Osteoblast (primary cell): Measurements from ENCODE around the gene NINL. TPM values are rescaled to one million over a fixed set of nuclear protein-coding genes. Genes with fewer than 3 reads are reported as not detected.
A peak's percentile ranks its signal among the peaks of the same experiment; 100 is the strongest.
"Not testable (repeated sequence)": the region's sequence is repeated elsewhere in the genome, so short reads cannot be mapped to it uniquely, and the experiment has no call there.

Source experiments
- DNase-seq: peaks from one replicate; pipeline ENCODE4 v3.0.0; 2011; ENCODE audit warnings: low spot score, mixed read lengths; ENCODE audit not compliant: insufficient read length; ENCODE audit errors: missing footprints
- H2AFZ ChIP-seq: 2 replicates; pipeline ENCODE4 v1.6.0; 2011; ENCODE audit warnings: mild to moderate bottlenecking, low read length
- H3K27ac ChIP-seq: 2 replicates; pipeline ENCODE4 v1.5.1; 2011; ENCODE audit warnings: mild to moderate bottlenecking, low read depth, low read length, moderate library complexity
- H3K27me3 ChIP-seq: 2 replicates; pipeline ENCODE4 v1.6.0; 2012; ENCODE audit warnings: mild to moderate bottlenecking, control low read depth, inconsistent platforms, low read length, moderate library complexity; ENCODE audit not compliant: insufficient read depth
- H3K36me3 ChIP-seq: 2 replicates; pipeline ENCODE4 v1.5.1; 2011; ENCODE audit warnings: mild to moderate bottlenecking, low read length, control low read depth, moderate library complexity; ENCODE audit not compliant: insufficient read depth
- H3K4me1 ChIP-seq: 2 replicates; pipeline ENCODE4 v1.5.1; 2011; ENCODE audit warnings: mild to moderate bottlenecking, low read length, control low read depth, moderate library complexity; ENCODE audit not compliant: insufficient read depth
- H3K4me2 ChIP-seq: 2 replicates; pipeline ENCODE4 v1.6.0; 2011; ENCODE audit warnings: mild to moderate bottlenecking, low read length; ENCODE audit not compliant: insufficient read depth
- H3K4me3 ChIP-seq: fragments of 200-600 bp; sonication (generic); 3 replicates; pipeline ENCODE4 v1.5.1; 2012; ENCODE audit warnings: mild to moderate bottlenecking, low read length, inconsistent platforms; ENCODE audit not compliant: insufficient read depth
- H3K79me2 ChIP-seq: 2 replicates; pipeline ENCODE4 v1.6.0; 2012; ENCODE audit warnings: mild to moderate bottlenecking, low read length, control low read depth, inconsistent platforms; ENCODE audit not compliant: insufficient read depth
- H3K9me3 ChIP-seq: 2 replicates; pipeline ENCODE4 v1.5.1; 2011; ENCODE audit warnings: low read depth, low read length, control low read depth
- H4K20me1 ChIP-seq: 2 replicates; pipeline ENCODE4 v1.6.0; 2012; ENCODE audit warnings: mild to moderate bottlenecking, low read length, control low read depth; ENCODE audit not compliant: insufficient read depth
- CTCF ChIP-seq: IDR thresholded peaks from 2 replicates; pipeline ENCODE4 v1.5.1; 2011; ENCODE audit warnings: mild to moderate bottlenecking, low read depth, low read length, moderate library complexity; ENCODE audit errors: extremely low read depth
- total RNA-seq: library from RNA; depleted of rRNA; stranded (reverse); fragments of >200 nt; gene quantifications from 2 replicates; pipeline ENCODE4 v1.2.3, GENCODE V29; 2012

NINL gene
- total RNA-seq = 14.1 and 14.8 TPM in 2 replicates

GRCh38 chr20:25584905-25585704, at the start of gene NINL:
Gene NINL, minus strand, starts transcription at chr20:25585531. Its CDS starts 58,944 bp downstream, at chr20:25526587.
- no peaks in the 10 kb centered on the region for H4K20me1 ChIP-seq
- peak within 1 kb of the TSS; percentile 51 for H3K27ac ChIP-seq
- peak within 1 kb of the TSS; percentile 79 for H3K4me2 ChIP-seq
- peak within 1 kb of the TSS; percentile 77 for H2AFZ ChIP-seq
- H3K9me3 ChIP-seq = no peaks in the 10 kb centered on the region
- no peaks in the 10 kb centered on the region for H3K27me3 ChIP-seq
- H3K4me3 ChIP-seq = peak within 1 kb of the TSS; percentile 79
- peak; percentile 96 for DNase-seq
- H3K4me1 ChIP-seq = peaks cover 8% of the 10 kb centered on the region
- TF ChIP-seq CTCF = no peak
- H3K79me2 ChIP-seq = peaks cover 23% of the 10 kb centered on the region
- H3K36me3 ChIP-seq = no peaks in the 10 kb centered on the region

- TF ChIP-seq CTCF = no peak
- H3K4me2 ChIP-seq = no peak overlapping the region
- H2AFZ ChIP-seq = no peak overlapping the region
- H3K27me3 ChIP-seq = no peaks in the 10 kb centered on the region
- peaks cover 11% of the 10 kb centered on the region for H3K36me3 ChIP-seq
- H3K4me1 ChIP-seq = peaks cover 7% of the 10 kb centered on the region
- H4K20me1 ChIP-seq = no peaks in the 10 kb centered on the region
- no peaks in the 10 kb centered on the region for H3K9me3 ChIP-seq
- H3K79me2 ChIP-seq = no peaks in the 10 kb centered on the region
- H3K27ac ChIP-seq = no peak overlapping the region
- H3K4me3 ChIP-seq = no peak overlapping the region
- no peak for DNase-seq
Measured at GRCh38 chr20:25632940-25633790, 47.8 kb upstream of the NINL start.

GRCh38 chr20:25630615-25631014, 45.3 kb upstream of the NINL start:
- not testable (repeated sequence) for H3K27me3 ChIP-seq, DNase-seq, H3K4me3 ChIP-seq, H3K79me2 ChIP-seq, H3K27ac ChIP-seq, H4K20me1 ChIP-seq, H3K4me1 ChIP-seq, H2AFZ ChIP-seq, H3K4me2 ChIP-seq, H3K36me3 ChIP-seq, H3K9me3 ChIP-seq

- Histone ChIP-seq H3K27ac (no peak overlapping the region), H3K4me2 (no peak overlapping the region), H3K9me3 (no peaks in the 10 kb centered on the region), H3K27me3 (no peaks in the 10 kb centered on the region), H3K79me2 (no peaks in the 10 kb centered on the region), H3K36me3 (peaks cover 2% of the 10 kb centered on the region), H2AFZ (no peak overlapping the region), H3K4me1 (peaks cover 7% of the 10 kb centered on the region), H4K20me1 (no peaks in the 10 kb centered on the region), H3K4me3 (no peak overlapping the region)
- no peak for TF ChIP-seq CTCF
- no peak for DNase-seq
Measured at GRCh38 chr20:25629816-25630499, 44.6 kb upstream of the NINL start.
